Endothelial cell (in vitro differentiated cells): ENCODE results near the gene PRR20G. TPM values are rescaled to one million over a fixed set of nuclear protein-coding genes. Genes with fewer than 3 reads are reported as not detected.

Experiments
- DNase-seq: peaks from one replicate; pipeline ENCODE4 v3.0.0; 2021; ENCODE audit warnings: low spot score
- H3K27ac Mint-ChIP-seq: one replicate; pipeline ENCODE4 v1.8.0; 2021; ENCODE audit warnings: mixed read lengths, inconsistent platforms; ENCODE audit not compliant: unreplicated experiment
- H3K27me3 Mint-ChIP-seq: one replicate; pipeline ENCODE4 v1.8.0; 2021; ENCODE audit warnings: mild to moderate bottlenecking, moderate library complexity, mixed read lengths, inconsistent platforms; ENCODE audit not compliant: unreplicated experiment
- H3K36me3 Mint-ChIP-seq: one replicate; pipeline ENCODE4 v1.8.0; 2021; ENCODE audit warnings: mild to moderate bottlenecking, low read depth, mixed read lengths, inconsistent platforms; ENCODE audit not compliant: unreplicated experiment
- H3K4me1 Mint-ChIP-seq: one replicate; pipeline ENCODE4 v1.8.0; 2021; ENCODE audit warnings: mild to moderate bottlenecking, mixed read lengths, inconsistent platforms; ENCODE audit not compliant: unreplicated experiment
- H3K4me3 Mint-ChIP-seq: one replicate; pipeline ENCODE4 v1.8.0; 2021; ENCODE audit warnings: mild to moderate bottlenecking, mixed read lengths, inconsistent platforms; ENCODE audit not compliant: unreplicated experiment
- H3K9me3 Mint-ChIP-seq: one replicate; pipeline ENCODE4 v1.8.0; 2021; ENCODE audit warnings: mixed read lengths, inconsistent platforms; ENCODE audit not compliant: unreplicated experiment
- total RNA-seq: library from RNA; stranded (reverse); fragmentation: NEBNext Ultra II Directional; extraction: Animal tissue kit (Norgen Biotek cat#: 25700); gene quantifications from one replicate; pipeline ENCODE4 v1.2.1, GENCODE V29; 2021; ENCODE audit not compliant: unreplicated experiment
- TF ChIP-seq, protein P1 (sequence below): fragments of 200-600 bp; sonication (generic); IDR thresholded peaks from one replicate; pipeline ENCODE4 v1.5.0; 2021; ENCODE audit warnings: antibody characterized with exemption; ENCODE audit not compliant: unreplicated experiment

The PRR20G gene
- total RNA-seq, 1 donor from 2014 or later: not detected

DNA sequence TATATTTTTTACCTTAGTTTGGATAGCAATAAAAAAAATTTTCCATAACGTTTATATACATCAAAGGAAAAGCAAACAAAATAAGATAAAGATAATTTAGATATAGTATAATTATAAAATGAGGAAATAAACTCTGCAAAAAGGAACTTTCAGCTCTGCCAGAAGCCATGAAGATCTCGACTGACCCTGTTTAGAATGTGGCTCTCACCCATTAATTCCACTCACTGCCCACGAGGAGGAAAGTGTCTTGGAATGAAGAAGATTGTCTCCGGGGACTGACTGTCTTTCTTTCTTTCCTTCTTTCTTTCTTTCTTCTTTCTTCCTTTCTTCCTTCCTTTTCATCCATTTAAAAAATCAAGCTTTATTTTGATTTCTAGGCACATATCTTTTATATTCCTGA is 20.1 kb upstream of the PRR20G start:
- no peak for DNase-seq
- Mint-ChIP-seq H3K4me3 (no peak overlapping the region), H3K36me3 (no peaks in the 10 kb centered on the region), H3K9me3 (no peaks in the 10 kb centered on the region), H3K4me1 (no peaks in the 10 kb centered on the region), H3K27ac (no peak overlapping the region), H3K27me3 (peaks cover 4% of the 10 kb centered on the region)
- TF ChIP-seq, protein P1, sequence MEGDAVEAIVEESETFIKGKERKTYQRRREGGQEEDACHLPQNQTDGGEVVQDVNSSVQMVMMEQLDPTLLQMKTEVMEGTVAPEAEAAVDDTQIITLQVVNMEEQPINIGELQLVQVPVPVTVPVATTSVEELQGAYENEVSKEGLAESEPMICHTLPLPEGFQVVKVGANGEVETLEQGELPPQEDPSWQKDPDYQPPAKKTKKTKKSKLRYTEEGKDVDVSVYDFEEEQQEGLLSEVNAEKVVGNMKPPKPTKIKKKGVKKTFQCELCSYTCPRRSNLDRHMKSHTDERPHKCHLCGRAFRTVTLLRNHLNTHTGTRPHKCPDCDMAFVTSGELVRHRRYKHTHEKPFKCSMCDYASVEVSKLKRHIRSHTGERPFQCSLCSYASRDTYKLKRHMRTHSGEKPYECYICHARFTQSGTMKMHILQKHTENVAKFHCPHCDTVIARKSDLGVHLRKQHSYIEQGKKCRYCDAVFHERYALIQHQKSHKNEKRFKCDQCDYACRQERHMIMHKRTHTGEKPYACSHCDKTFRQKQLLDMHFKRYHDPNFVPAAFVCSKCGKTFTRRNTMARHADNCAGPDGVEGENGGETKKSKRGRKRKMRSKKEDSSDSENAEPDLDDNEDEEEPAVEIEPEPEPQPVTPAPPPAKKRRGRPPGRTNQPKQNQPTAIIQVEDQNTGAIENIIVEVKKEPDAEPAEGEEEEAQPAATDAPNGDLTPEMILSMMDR: no peak

- TF ChIP-seq, protein P1: no peak
- no peak for DNase-seq
- Mint-ChIP-seq H3K36me3 (no peaks in the 10 kb centered on the region), H3K9me3 (no peaks in the 10 kb centered on the region), H3K4me1 (no peaks in the 10 kb centered on the region), H3K27ac (no peak overlapping the region), H3K27me3 (peaks cover 4% of the 10 kb centered on the region), H3K4me3 (no peak overlapping the region)
Measured at GRCh38 chr3:127307112-127307835, 19.4 kb upstream of the PRR20G start.

DNA sequence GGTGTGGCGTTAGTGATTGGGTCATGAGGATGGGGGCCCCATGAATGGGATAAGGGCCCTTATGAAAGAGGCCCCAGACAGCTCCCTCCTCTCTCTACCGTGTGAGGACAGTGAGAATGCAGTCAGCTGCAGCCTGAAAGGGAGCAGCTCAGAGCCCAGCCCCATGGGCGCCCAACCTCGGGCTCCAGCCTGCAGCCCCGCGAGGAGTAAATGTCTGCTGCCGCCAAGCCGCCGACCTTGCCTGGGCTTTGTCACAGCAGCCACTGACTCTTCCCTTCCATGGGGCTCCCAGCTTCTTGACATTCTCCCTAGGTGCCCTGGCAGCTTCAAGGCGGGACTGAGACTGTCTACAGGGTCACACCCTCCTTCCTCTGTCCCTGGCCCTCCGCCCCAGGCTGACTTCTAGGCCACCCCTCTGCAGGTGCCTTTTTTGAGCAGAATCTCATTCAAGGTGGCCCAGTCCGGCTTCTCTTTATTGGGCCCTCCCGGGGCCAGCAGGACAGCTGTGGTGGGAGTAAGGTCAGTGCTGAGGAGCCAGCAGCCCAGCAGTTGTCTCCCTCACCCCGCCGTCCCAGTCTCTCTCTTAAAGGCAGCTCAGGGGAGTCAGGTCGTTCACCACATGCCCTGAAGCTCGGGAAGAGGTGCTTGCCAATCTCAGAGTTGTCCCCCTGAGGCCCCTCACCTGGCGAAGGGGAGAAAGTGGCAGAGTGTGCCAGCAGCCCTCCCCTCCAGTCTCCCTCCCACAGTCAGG is 18.7 kb upstream of the PRR20G start:
- no peaks in the 10 kb centered on the region for H3K4me1 Mint-ChIP-seq
- H3K27me3 Mint-ChIP-seq: peaks cover 4% of the 10 kb centered on the region
- TF ChIP-seq, protein P1: no peak
- H3K9me3 Mint-ChIP-seq: no peaks in the 10 kb centered on the region
- no peak overlapping the region for H3K4me3 Mint-ChIP-seq
- H3K27ac Mint-ChIP-seq: no peak overlapping the region
- no peak for DNase-seq
- H3K36me3 Mint-ChIP-seq: no peaks in the 10 kb centered on the region

DNA sequence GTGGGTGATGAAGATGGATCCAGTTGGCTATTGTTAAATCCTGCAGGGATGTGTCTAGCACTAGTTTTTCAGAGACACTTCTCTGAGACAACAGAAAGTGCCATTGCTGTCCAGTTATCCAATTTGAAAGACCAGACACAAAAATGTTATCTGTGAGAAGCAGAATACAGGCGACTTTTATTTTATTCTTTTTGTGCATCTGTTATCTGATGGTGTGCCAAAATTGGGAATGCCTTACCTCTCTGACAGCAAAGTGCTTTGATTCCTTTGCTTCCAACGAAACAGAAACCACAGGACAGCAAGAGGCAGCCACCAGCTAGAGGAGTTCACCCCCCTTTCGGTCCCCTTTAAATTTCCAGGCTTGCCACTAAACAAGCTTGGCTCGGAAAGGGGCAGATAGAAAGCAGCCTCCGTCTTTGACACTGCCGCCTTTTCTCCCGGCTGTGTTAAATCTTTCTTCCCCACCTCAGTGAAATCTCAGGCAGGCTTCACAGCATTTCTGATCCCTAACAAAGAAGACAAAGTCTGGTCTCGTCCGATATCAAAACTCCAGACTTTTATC is 17.7 kb upstream of the PRR20G start:
- TF ChIP-seq, protein P1: no peak
- H3K27ac Mint-ChIP-seq: no peak overlapping the region
- no peaks in the 10 kb centered on the region for H3K9me3 Mint-ChIP-seq
- H3K4me3 Mint-ChIP-seq: no peak overlapping the region
- no peaks in the 10 kb centered on the region for H3K4me1 Mint-ChIP-seq
- no peaks in the 10 kb centered on the region for H3K36me3 Mint-ChIP-seq
- H3K27me3 Mint-ChIP-seq: peaks cover 4% of the 10 kb centered on the region
- DNase-seq: no peak
